ENCODE results near the gene SLC6A8.

Gene SLC6A8

DNA sequence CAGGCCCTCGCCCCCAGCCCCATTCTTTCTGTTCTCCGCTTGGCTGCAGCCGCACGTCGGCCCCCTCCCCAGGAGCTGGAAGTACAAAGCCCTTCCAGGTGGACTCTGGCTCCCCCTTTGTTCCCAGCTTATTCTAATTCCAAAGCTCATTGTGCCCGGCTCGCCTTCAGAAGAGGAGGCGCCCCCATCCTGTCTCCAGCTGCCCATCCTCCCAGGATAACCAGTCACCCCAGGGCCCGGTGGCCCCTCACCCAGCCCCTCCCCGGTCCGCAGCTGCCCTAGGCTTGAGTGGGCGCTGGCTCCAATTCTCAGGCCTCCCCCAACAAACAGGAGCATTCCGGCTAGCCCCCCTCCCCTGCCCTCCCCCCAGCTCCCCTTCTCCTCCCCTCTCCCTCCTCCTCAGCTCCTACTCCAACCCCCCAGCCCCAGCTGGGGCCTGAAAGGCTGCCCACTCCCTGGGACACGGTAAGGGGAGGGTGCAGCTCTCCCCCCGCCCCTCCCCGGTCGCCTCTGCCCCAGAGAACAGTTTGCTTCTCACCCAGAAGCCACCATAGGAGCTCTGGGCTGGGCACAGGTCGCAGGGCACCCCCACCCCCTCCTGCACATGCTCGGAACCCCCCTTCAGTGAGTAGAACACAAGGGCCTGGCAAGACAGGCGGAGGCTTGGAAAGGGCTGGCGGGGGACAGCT lies 3.1 kb upstream of the SLC6A8 start:
- H3K27me3 ChIP-seq (ENCODE audit: insufficient read depth, low read length, poor library complexity, severe bottlenecking), result no peaks in the 10 kb centered on the region
- H3K9ac ChIP-seq (ENCODE audit: low read depth, low read length, poor library complexity, severe bottlenecking), result no peak overlapping the region
- H3K36me3 ChIP-seq (ENCODE audit: insufficient read depth, low read length), result no peaks in the 10 kb centered on the region
- no peaks in the 10 kb centered on the region for H3K9me3 ChIP-seq (ENCODE audit: insufficient read depth, low read depth, low read length)
- no peaks in the 10 kb centered on the region for H3F3A ChIP-seq (ENCODE audit: low read depth)
- no peaks in the 10 kb centered on the region for H3K9me2 ChIP-seq (replicated peaks; ENCODE audit: low read depth, low read length)
- H4K20me1 ChIP-seq (ENCODE audit: insufficient read depth, low read length, poor library complexity, severe bottlenecking), result no peaks in the 10 kb centered on the region
- H3K4me1 ChIP-seq (ENCODE audit: insufficient read depth, low read length, poor library complexity, severe bottlenecking), result no peaks in the 10 kb centered on the region
- H3K4me3 ChIP-seq (ENCODE audit: low read length, poor library complexity, severe bottlenecking), result no peak overlapping the region
- no peaks in the 10 kb centered on the region for H3K79me2 ChIP-seq (ENCODE audit: insufficient read depth, low read length)
- no peak for TF ChIP-seq EZH2phosphoT487 (IDR thresholded peaks at IDR 0.05; ENCODE audit: borderline replicate concordance)
- TF ChIP-seq, protein P1, sequence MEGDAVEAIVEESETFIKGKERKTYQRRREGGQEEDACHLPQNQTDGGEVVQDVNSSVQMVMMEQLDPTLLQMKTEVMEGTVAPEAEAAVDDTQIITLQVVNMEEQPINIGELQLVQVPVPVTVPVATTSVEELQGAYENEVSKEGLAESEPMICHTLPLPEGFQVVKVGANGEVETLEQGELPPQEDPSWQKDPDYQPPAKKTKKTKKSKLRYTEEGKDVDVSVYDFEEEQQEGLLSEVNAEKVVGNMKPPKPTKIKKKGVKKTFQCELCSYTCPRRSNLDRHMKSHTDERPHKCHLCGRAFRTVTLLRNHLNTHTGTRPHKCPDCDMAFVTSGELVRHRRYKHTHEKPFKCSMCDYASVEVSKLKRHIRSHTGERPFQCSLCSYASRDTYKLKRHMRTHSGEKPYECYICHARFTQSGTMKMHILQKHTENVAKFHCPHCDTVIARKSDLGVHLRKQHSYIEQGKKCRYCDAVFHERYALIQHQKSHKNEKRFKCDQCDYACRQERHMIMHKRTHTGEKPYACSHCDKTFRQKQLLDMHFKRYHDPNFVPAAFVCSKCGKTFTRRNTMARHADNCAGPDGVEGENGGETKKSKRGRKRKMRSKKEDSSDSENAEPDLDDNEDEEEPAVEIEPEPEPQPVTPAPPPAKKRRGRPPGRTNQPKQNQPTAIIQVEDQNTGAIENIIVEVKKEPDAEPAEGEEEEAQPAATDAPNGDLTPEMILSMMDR (conservative IDR thresholded peaks at IDR 0.05; ENCODE audit: low read length), result no peak
- H2AFZ ChIP-seq (ENCODE audit: low read length), result no peak overlapping the region
- H3K4me2 ChIP-seq (ENCODE audit: low read depth, low read length, poor library complexity, severe bottlenecking), result no peak overlapping the region

DNA sequence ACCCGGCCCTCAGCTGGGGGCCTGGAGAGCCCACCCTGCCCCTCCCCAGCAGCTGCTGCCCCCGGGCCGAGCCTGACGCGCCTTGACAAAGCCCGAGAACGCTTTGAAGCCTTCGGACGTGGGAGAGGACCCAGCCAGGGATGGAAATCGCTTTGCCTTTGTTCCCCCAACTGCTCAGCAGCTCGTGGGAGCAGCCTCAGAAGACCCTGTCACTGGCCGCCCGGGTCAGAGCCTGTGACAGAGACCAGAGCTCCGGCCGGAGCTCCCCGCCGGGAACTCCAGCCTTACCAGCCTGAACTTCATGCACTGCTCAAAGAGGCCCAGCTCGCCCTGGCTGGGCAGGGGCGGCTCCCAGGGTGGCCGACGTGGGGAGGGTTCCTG lies 2.6 kb upstream of the SLC6A8 start:
- no peak overlapping the region for H3K9ac ChIP-seq (ENCODE audit: low read depth, low read length, poor library complexity, severe bottlenecking)
- H3K4me1 ChIP-seq (ENCODE audit: insufficient read depth, low read length, poor library complexity, severe bottlenecking), result no peaks in the 10 kb centered on the region
- no peaks in the 10 kb centered on the region for H4K20me1 ChIP-seq (ENCODE audit: insufficient read depth, low read length, poor library complexity, severe bottlenecking)

DNA sequence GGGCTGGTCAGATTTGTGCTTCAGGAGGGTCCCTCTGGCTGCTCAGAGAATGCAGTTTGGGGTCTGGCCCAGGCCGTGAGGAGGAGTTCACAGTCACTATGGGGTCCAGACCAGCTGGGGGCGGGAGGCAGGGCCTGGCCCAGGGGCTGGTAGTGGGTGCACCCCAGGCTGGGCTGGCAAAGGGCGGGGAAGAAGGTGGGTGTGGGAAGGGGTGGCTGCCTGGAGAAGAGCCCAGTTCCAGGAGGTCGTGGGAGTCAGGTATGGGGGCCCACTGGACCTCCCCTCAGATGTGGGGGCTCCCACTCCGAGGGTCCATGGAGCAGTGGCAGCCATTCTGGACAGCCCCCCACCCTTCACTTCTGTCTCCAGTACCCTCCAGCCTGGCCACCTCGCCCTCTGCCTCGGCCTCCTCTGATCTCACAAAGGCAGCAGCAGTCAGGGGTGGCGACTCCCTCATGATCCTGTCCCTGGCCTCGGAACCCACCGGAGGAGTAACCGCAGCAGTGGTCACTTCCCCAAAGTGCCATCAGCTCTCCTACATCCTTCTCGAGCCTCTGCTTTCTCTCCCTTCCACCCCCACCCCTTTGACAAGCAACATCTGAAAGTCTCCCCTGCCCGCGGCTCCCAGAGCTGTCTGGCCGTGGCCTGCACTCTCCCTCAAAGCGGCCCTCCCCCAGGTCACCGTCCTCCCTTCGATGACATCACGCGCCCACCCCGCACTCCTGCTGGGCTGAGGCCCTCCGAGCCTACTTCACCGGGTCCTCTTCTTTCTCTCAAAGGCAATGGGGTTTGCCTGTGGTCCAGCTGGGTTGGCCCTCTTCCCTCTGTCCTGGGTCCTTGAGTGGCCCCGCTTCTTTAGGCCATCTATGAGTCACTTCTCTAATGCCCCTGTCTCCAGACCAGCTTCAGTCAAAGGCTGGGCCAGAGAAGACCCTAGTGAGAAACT lies 1.7 kb upstream of the SLC6A8 start:
- Histone ChIP-seq H3K4me3 (ENCODE audit: low read length, poor library complexity, severe bottlenecking) (no peak overlapping the region), H3K36me3 (ENCODE audit: insufficient read depth, low read length) (no peaks in the 10 kb centered on the region), H4K20me1 (ENCODE audit: insufficient read depth, low read length, poor library complexity, severe bottlenecking) (no peaks in the 10 kb centered on the region), H3K4me1 (ENCODE audit: insufficient read depth, low read length, poor library complexity, severe bottlenecking) (no peaks in the 10 kb centered on the region), H3K9me3 (ENCODE audit: insufficient read depth, low read depth, low read length) (no peaks in the 10 kb centered on the region), H2AFZ (ENCODE audit: low read length) (no peak overlapping the region), H3K79me2 (ENCODE audit: insufficient read depth, low read length) (no peaks in the 10 kb centered on the region), H3K9ac (ENCODE audit: low read depth, low read length, poor library complexity, severe bottlenecking) (no peak overlapping the region), H3F3A (ENCODE audit: low read depth) (no peaks in the 10 kb centered on the region), H3K4me2 (ENCODE audit: low read depth, low read length, poor library complexity, severe bottlenecking) (no peak overlapping the region), H3K9me2 (replicated peaks; ENCODE audit: low read depth, low read length) (no peaks in the 10 kb centered on the region), H3K27me3 (ENCODE audit: insufficient read depth, low read length, poor library complexity, severe bottlenecking) (no peaks in the 10 kb centered on the region)
- no peak for TF ChIP-seq EZH2phosphoT487 (IDR thresholded peaks at IDR 0.05; ENCODE audit: borderline replicate concordance)
- TF ChIP-seq, protein P1 (conservative IDR thresholded peaks at IDR 0.05; ENCODE audit: low read length), result no peak

More for the DNA sequence above, 2.6 kb upstream of the SLC6A8 start:
- Histone ChIP-seq H3K27me3 (ENCODE audit: insufficient read depth, low read length, poor library complexity, severe bottlenecking) (no peaks in the 10 kb centered on the region), H3K36me3 (ENCODE audit: insufficient read depth, low read length) (no peaks in the 10 kb centered on the region), H3F3A (ENCODE audit: low read depth) (no peaks in the 10 kb centered on the region), H3K4me2 (ENCODE audit: low read depth, low read length, poor library complexity, severe bottlenecking) (no peak overlapping the region), H3K4me3 (ENCODE audit: low read length, poor library complexity, severe bottlenecking) (no peak overlapping the region), H3K9me2 (replicated peaks; ENCODE audit: low read depth, low read length) (no peaks in the 10 kb centered on the region), H2AFZ (ENCODE audit: low read length) (no peak overlapping the region), H3K79me2 (ENCODE audit: insufficient read depth, low read length) (no peaks in the 10 kb centered on the region), H3K9me3 (ENCODE audit: insufficient read depth, low read depth, low read length) (no peaks in the 10 kb centered on the region)
- TF ChIP-seq, protein P1 (conservative IDR thresholded peaks at IDR 0.05; ENCODE audit: low read length), result no peak
- no peak for TF ChIP-seq EZH2phosphoT487 (IDR thresholded peaks at IDR 0.05; ENCODE audit: borderline replicate concordance)

Measured in Loucy (cell line).